HEK293 (cell line): Measurements from ENCODE around the gene PMS1.

ENCODE experiments used
- CTCF ChIA-PET: fragments of 350-600 bp; formaldehyde crosslinking; extraction: SDS; loops from one replicate; lab custom pipeline; 2021; ENCODE audit warnings: antibody characterized with exemption; lab: Yijun Ruan, JAX
- POLR2A ChIA-PET: fragments of 300-600 bp; formaldehyde crosslinking; extraction: SDS; loops from one replicate; lab custom pipeline; 2020; ENCODE audit warnings: antibody characterized with exemption, inconsistent platforms; lab: Yijun Ruan, JAX
- H3K27ac ChIP-seq: fragments of 200-500 bp; sonication (Bioruptor generic); 2 replicates; pipeline ENCODE4 v1.5.1; 2014; ENCODE audit warnings: low read depth, low read length, control low read depth, inconsistent platforms; ENCODE audit errors: extremely low read depth
- H3K36me3 ChIP-seq, 2 experiments: fragments of 200-500 bp in 1 of 2; sonication (Bioruptor generic) in 1 of 2; 1 replicate in 1 of 2; 2 replicates in 1 of 2; pipeline ENCODE4 v1.5.1; 2014 to 2017; ENCODE audit warnings: inconsistent platforms in 2 of 2, low read length in 2 of 2; ENCODE audit not compliant: control insufficient read depth in 2 of 2, insufficient read depth in 1 of 2
- H3K4me1 ChIP-seq: fragments of 200-500 bp; sonication (Bioruptor generic); 2 replicates; pipeline ENCODE4 v1.5.1; 2014; ENCODE audit warnings: mild to moderate bottlenecking, low read length, inconsistent platforms; ENCODE audit not compliant: control insufficient read depth, insufficient read depth
- H3K4me3 ChIP-seq: 2 replicates; pipeline ENCODE4 v1.5.1; 2011; ENCODE audit warnings: low read depth, mild to moderate bottlenecking, control low read depth, low read length, moderate library complexity
- H3K9me3 ChIP-seq: fragments of 200-500 bp; sonication (Bioruptor generic); 2 replicates; pipeline ENCODE4 v1.5.1; 2014; ENCODE audit warnings: low read depth, low read length, inconsistent platforms; ENCODE audit not compliant: control insufficient read depth, insufficient read depth
- IKZF3 ChIP-seq: fragments of 450-650 bp; IDR thresholded peaks from 2 replicates; pipeline ENCODE4 v1.5.0; 2018; ENCODE audit warnings: missing biosample characterization, mild to moderate bottlenecking, missing genetic modification characterization, moderate library complexity
- KLF16 ChIP-seq: fragments of 450-650 bp; formaldehyde crosslinking; IDR thresholded peaks from 2 replicates; pipeline ENCODE4 v1.5.1; 2017; ENCODE audit warnings: missing biosample characterization, missing genetic modification characterization
- PATZ1 ChIP-seq: fragments of 450-650 bp; formaldehyde crosslinking; IDR thresholded peaks from 2 replicates; pipeline ENCODE4 v1.5.1; 2016; ENCODE audit warnings: missing biosample characterization, missing genetic modification characterization
- REPIN1 ChIP-seq: fragments of 450-650 bp; formaldehyde crosslinking; IDR thresholded peaks from 2 replicates; pipeline ENCODE4 v1.5.1; 2017; ENCODE audit warnings: missing biosample characterization, missing genetic modification characterization, low read depth
- SCRT2 ChIP-seq: fragments of 450-650 bp; formaldehyde crosslinking; IDR thresholded peaks from 2 replicates; pipeline ENCODE4 v1.5.1; 2016; ENCODE audit warnings: missing biosample characterization, missing genetic modification characterization
- ZBTB7A ChIP-seq: fragments of 450-650 bp; formaldehyde crosslinking; IDR thresholded peaks from 2 replicates; pipeline ENCODE4 v1.5.1; 2016; ENCODE audit warnings: low read depth, missing biosample characterization, missing genetic modification characterization
- ZFP69B ChIP-seq: fragments of 450-650 bp; formaldehyde crosslinking; IDR thresholded peaks from 2 replicates; pipeline ENCODE4 v1.5.1; 2016; ENCODE audit warnings: missing biosample characterization, missing genetic modification characterization
- ZNF112 ChIP-seq: fragments of 450-650 bp; formaldehyde crosslinking; IDR thresholded peaks from 2 replicates; pipeline ENCODE4 v1.5.0; 2017; ENCODE audit warnings: missing biosample characterization, missing genetic modification characterization
- ZNF24 ChIP-seq: fragments of 450-650 bp; formaldehyde crosslinking; IDR thresholded peaks from 2 replicates; pipeline ENCODE4 v1.5.1; 2016; ENCODE audit warnings: missing biosample characterization, missing genetic modification characterization
- ZNF311 ChIP-seq: fragments of 450-650 bp; formaldehyde crosslinking; IDR thresholded peaks from 2 replicates; pipeline ENCODE4 v1.5.1; 2017; ENCODE audit warnings: missing biosample characterization, missing genetic modification characterization, borderline replicate concordance
- ZNF548 ChIP-seq: fragments of 450-650 bp; formaldehyde crosslinking; IDR thresholded peaks from 2 replicates; pipeline ENCODE4 v1.5.1; 2016; ENCODE audit warnings: missing biosample characterization, missing genetic modification characterization
- ZNF555 ChIP-seq: fragments of 450-650 bp; formaldehyde crosslinking; conservative IDR thresholded peaks from 2 replicates; pipeline ENCODE4 v1.5.1; 2017; ENCODE audit warnings: missing biosample characterization, mild to moderate bottlenecking, missing genetic modification characterization, inconsistent platforms
- ZNF571 ChIP-seq: fragments of 450-650 bp; formaldehyde crosslinking; IDR thresholded peaks from 2 replicates; pipeline ENCODE4 v1.5.0; 2017; ENCODE audit warnings: missing biosample characterization, missing genetic modification characterization
- ZNF600 ChIP-seq: fragments of 450-650 bp; formaldehyde crosslinking; IDR thresholded peaks from 2 replicates; pipeline ENCODE4 v1.5.1; 2016; ENCODE audit warnings: missing biosample characterization, missing genetic modification characterization
- ZNF670 ChIP-seq: fragments of 450-650 bp; formaldehyde crosslinking; IDR thresholded peaks from 2 replicates; pipeline ENCODE4 v1.5.1; 2016; ENCODE audit warnings: missing biosample characterization, missing genetic modification characterization, low read depth
- ZNF692 ChIP-seq: fragments of 450-650 bp; formaldehyde crosslinking; IDR thresholded peaks from 2 replicates; pipeline ENCODE4 v1.5.1; 2016; ENCODE audit warnings: missing biosample characterization, missing genetic modification characterization
- TF ChIP-seq, protein P1 (sequence below): fragments of 450-650 bp; formaldehyde crosslinking; IDR thresholded peaks from 2 replicates; pipeline ENCODE4 v1.5.1; 2017; ENCODE audit warnings: missing biosample characterization, missing genetic modification characterization
- TF ChIP-seq, protein P2 (sequence below): fragments of 450-650 bp; formaldehyde crosslinking; IDR thresholded peaks from 2 replicates; pipeline ENCODE4 v1.5.1; 2017; ENCODE audit warnings: missing biosample characterization, mild to moderate bottlenecking, missing genetic modification characterization, moderate library complexity
- TF ChIP-seq, protein P3 (sequence below): fragments of 450-650 bp; formaldehyde crosslinking; IDR thresholded peaks from 2 replicates; pipeline ENCODE4 v1.5.1; 2016; ENCODE audit warnings: missing biosample characterization, missing genetic modification characterization

PMS1 gene

DNA sequence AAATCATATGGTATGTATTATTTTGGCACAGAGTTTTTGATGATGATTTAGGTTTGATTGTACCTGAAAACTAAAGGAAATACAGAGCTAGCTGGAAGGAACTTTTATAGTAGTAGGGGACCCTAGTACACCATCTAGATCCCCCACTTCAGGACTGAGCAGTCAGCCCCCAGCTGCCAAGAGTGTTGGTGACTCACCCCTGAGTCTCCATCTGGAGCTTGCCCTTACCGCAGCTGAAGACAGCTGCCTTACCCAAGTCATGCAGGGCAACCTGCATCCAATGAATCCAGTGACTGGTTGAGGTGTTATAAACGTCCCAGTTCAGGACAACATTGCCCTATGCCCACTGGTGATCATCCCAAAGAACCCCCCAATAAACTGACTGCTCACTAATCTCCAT is 15.3 kb downstream of the PMS1 start (continued):
- TF ChIP-seq ZNF548 (tag by site-specific recombination) (no peak), ZNF571 (no peak), ZNF555 (tag by site-specific recombination) (no peak), KLF16 (tag by site-specific recombination) (no peak)

GRCh38 chr2:189802396-189802912 is 18.2 kb downstream of the PMS1 start:
- Histone ChIP-seq H3K36me3 (peaks cover 12 to 24% of the 10 kb centered on the region in 2 experiments), H3K9me3 (no peaks in the 10 kb centered on the region), H3K4me3 (no peak overlapping the region), H3K4me1 (peaks cover 9% of the 10 kb centered on the region; the same call in 1 of the 2 replicates), H3K27ac (no peak overlapping the region)
- POLR2A ChIA-PET, result no interaction called here
- CTCF ChIA-PET, result interaction anchor here (0.7 to 1.7 kb wide), 4 partner anchors 9 to 261 kb away, joined by 3 to 4 read pairs (median 3); no protein-coding TSS in a partner anchor
- TF ChIP-seq ZFP69B, result peak; percentile 47; the same call in 1 of the 2 replicates
- TF ChIP-seq ZNF112 (tag by site-specific recombination), result no peak
- no peak for TF ChIP-seq REPIN1
- TF ChIP-seq ZNF692 (tag by site-specific recombination), result peak; percentile 72
- peak; percentile 42; the same call in 1 of the 2 replicates for TF ChIP-seq ZNF600 (tag by site-specific recombination)
- no peak for TF ChIP-seq SCRT2 (tag by site-specific recombination)

DNA sequence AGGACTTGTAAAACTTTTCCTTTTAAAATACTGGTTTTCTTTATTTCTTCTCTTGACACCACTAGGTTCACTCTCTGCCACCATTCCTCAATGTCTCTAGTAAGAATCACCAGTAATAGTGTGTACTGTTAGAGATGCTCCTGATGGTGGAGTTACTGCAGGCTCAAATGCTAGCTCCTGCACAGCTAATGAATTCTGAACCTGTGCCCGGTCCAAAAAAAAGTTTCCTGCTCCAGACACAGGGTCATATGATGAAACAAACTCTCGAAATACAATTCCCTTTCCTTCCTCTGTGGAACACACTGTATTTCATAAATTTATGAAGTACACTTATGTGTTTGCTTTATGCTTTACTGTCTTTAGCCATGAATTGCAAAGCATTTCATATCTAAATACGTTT is 19.2 kb downstream of the PMS1 start:
- Histone ChIP-seq H3K4me3 (no peak overlapping the region), H3K4me1 (peaks cover 9% of the 10 kb centered on the region; the same call in 1 of the 2 replicates), H3K27ac (no peak overlapping the region), H3K36me3 (peaks cover 14 to 18% of the 10 kb centered on the region in 2 experiments), H3K9me3 (no peaks in the 10 kb centered on the region)
- TF ChIP-seq, protein P1, sequence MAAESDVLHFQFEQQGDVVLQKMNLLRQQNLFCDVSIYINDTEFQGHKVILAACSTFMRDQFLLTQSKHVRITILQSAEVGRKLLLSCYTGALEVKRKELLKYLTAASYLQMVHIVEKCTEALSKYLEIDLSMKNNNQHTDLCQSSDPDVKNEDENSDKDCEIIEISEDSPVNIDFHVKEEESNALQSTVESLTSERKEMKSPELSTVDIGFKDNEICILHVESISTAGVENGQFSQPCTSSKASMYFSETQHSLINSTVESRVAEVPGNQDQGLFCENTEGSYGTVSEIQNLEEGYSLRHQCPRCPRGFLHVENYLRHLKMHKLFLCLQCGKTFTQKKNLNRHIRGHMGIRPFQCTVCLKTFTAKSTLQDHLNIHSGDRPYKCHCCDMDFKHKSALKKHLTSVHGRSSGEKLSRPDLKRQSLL (tag by site-specific recombination), result no peak
- ChIA-PET CTCF (no interaction called here), POLR2A (no interaction called here)

DNA sequence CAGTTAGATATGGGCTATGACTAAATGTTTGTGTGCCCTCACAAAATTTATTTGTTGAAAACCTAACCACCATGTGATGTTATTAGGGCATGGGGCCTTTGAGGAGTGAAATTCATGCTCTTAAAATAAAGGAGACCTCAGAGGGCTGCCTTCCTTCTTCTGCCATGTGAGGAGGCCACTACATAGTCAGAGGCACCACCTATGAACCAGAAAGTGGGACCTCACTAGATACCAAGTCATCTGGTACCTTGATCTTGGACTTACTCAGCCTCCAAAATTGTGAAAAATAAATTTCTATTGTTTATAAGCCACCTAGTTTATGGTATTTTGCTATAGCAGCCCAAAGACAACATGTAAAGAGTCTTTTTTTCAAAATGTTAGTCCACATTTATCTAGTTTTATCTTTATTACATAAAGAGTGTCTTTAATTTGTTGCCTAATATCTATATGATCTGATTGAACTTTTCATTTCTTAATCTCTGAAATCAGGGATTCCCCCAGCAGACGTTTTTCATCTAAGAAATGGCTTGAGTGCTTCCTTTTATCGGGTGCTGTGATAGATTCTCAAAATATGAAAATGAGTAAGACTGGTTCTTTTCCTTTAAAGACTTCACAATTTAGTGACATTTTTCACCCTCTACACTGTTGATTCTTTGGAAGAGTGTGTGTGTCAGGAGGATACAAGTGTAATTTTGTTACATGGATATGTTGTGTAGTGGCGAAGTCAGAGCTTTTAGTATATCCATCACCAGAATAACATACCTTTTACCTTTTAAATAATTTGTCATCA is 34.2 kb downstream of the PMS1 start:
- Histone ChIP-seq H3K4me1 (0 out of 2 replicates have a peak, but pooled peaks cover 4% of the 10 kb centered on the region), H3K4me3 (no peak overlapping the region), H3K9me3 (no peaks in the 10 kb centered on the region), H3K36me3 (peaks cover 8 to 22% of the 10 kb centered on the region in 2 experiments), H3K27ac (no peak overlapping the region)
- ChIA-PET POLR2A (no interaction called here), CTCF (no interaction called here)
- TF ChIP-seq PATZ1 (no peak), IKZF3 (tag by site-specific recombination) (no peak), ZNF24 (tag by site-specific recombination) (no peak), ZBTB7A (tag by site-specific recombination) (no peak), ZNF670 (tag by site-specific recombination) (no peak), ZNF311 (no peak)
- TF ChIP-seq, protein P2, sequence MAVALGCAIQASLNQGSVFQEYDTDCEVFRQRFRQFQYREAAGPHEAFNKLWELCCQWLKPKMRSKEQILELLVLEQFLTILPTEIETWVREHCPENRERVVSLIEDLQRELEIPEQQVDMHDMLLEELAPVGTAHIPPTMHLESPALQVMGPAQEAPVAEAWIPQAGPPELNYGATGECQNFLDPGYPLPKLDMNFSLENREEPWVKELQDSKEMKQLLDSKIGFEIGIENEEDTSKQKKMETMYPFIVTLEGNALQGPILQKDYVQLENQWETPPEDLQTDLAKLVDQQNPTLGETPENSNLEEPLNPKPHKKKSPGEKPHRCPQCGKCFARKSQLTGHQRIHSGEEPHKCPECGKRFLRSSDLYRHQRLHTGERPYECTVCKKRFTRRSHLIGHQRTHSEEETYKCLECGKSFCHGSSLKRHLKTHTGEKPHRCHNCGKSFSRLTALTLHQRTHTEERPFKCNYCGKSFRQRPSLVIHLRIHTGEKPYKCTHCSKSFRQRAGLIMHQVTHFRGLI (tag by site-specific recombination), result no peak
- TF ChIP-seq, protein P3, sequence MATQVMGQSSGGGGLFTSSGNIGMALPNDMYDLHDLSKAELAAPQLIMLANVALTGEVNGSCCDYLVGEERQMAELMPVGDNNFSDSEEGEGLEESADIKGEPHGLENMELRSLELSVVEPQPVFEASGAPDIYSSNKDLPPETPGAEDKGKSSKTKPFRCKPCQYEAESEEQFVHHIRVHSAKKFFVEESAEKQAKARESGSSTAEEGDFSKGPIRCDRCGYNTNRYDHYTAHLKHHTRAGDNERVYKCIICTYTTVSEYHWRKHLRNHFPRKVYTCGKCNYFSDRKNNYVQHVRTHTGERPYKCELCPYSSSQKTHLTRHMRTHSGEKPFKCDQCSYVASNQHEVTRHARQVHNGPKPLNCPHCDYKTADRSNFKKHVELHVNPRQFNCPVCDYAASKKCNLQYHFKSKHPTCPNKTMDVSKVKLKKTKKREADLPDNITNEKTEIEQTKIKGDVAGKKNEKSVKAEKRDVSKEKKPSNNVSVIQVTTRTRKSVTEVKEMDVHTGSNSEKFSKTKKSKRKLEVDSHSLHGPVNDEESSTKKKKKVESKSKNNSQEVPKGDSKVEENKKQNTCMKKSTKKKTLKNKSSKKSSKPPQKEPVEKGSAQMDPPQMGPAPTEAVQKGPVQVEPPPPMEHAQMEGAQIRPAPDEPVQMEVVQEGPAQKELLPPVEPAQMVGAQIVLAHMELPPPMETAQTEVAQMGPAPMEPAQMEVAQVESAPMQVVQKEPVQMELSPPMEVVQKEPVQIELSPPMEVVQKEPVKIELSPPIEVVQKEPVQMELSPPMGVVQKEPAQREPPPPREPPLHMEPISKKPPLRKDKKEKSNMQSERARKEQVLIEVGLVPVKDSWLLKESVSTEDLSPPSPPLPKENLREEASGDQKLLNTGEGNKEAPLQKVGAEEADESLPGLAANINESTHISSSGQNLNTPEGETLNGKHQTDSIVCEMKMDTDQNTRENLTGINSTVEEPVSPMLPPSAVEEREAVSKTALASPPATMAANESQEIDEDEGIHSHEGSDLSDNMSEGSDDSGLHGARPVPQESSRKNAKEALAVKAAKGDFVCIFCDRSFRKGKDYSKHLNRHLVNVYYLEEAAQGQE (tag by site-specific recombination), result no peak
